WTC11 (cell line): ENCODE data around the gene SEH1L. TPM values are rescaled to one million over a fixed set of nuclear protein-coding genes. Genes with fewer than 3 reads are reported as not detected.

Source experiments
- ATAC-seq: fragments of 200-7000 bp; cut with Tn5 transposase; 2 replicates; pipeline ENCODE4 v1.10.0; 2021; ENCODE audit warnings: mild to moderate bottlenecking, moderate library complexity
- CTCF ChIA-PET: fragments of 300-600 bp; sonication (Branson Sonifier 250); formaldehyde crosslinking; loops from one replicate; lab custom pipeline; 2021; ENCODE audit warnings: antibody characterized with exemption; lab: Charles Lee
- POLR2A ChIA-PET: fragments of 350-600 bp; sonication (Branson Sonifier 250); formaldehyde crosslinking; loops from one replicate; lab custom pipeline; 2021; ENCODE audit warnings: antibody characterized with exemption; lab: Charles Lee
- DNase-seq: peaks from one replicate; pipeline ENCODE4 v3.0.0; 2021; ENCODE audit warnings: low spot score
- H3K27ac Mint-ChIP-seq: 2 replicates; pipeline ENCODE4 v1.8.0; 2021; ENCODE audit warnings: mixed read lengths
- H3K27me3 Mint-ChIP-seq: 2 replicates; pipeline ENCODE4 v1.8.0; 2021; ENCODE audit warnings: low read depth, mild to moderate bottlenecking, moderate library complexity, mixed read lengths
- H3K36me3 Mint-ChIP-seq: 2 replicates; pipeline ENCODE4 v1.8.0; 2021; ENCODE audit warnings: mixed read lengths
- H3K4me1 Mint-ChIP-seq: 2 replicates; pipeline ENCODE4 v1.8.0; 2022; ENCODE audit warnings: mixed read lengths
- H3K4me3 Mint-ChIP-seq: 2 replicates; pipeline ENCODE4 v1.8.0; 2021; ENCODE audit warnings: mild to moderate bottlenecking, moderate library complexity, mixed read lengths
- H3K9me3 Mint-ChIP-seq: 2 replicates; pipeline ENCODE4 v1.8.0; 2021; ENCODE audit warnings: mixed read lengths
- ATF2 ChIP-seq: sonication (generic); formaldehyde crosslinking; IDR thresholded peaks from 2 replicates; pipeline ENCODE4 v1.8.1; 2022; ENCODE audit warnings: low read depth, missing genetic modification reagents, borderline replicate concordance
- ATF3 ChIP-seq: sonication (generic); formaldehyde crosslinking; conservative IDR thresholded peaks from 2 replicates; pipeline ENCODE4 v1.8.1; 2022; ENCODE audit warnings: mild to moderate bottlenecking, missing genetic modification reagents
- CREB1 ChIP-seq: sonication (generic); formaldehyde crosslinking; IDR thresholded peaks from 2 replicates; pipeline ENCODE4 v1.8.0; 2023; ENCODE audit warnings: mild to moderate bottlenecking, missing genetic modification reagents
- ESRRA ChIP-seq: sonication (generic); formaldehyde crosslinking; IDR thresholded peaks from 2 replicates; pipeline ENCODE4 v1.8.1; 2022; ENCODE audit warnings: mild to moderate bottlenecking, missing genetic modification reagents, borderline replicate concordance
- FOXP1 ChIP-seq: sonication (generic); formaldehyde crosslinking; IDR thresholded peaks from 2 replicates; pipeline ENCODE4 v1.8.0; 2022; ENCODE audit warnings: missing genetic modification reagents, mild to moderate bottlenecking, moderate library complexity, borderline replicate concordance
- GTF2I ChIP-seq: fragments of 250-450 bp; sonication (Bioruptor Pico); conservative IDR thresholded peaks from 2 replicates; pipeline ENCODE4 v1.4.0; 2021; ENCODE audit warnings: mild to moderate bottlenecking
- IRF2 ChIP-seq: sonication (generic); formaldehyde crosslinking; IDR thresholded peaks from 2 replicates; pipeline ENCODE4 v1.8.0; 2022; ENCODE audit warnings: low read depth, missing genetic modification reagents, borderline replicate concordance
- JAZF1 ChIP-seq: fragments of 250-450 bp; sonication (Bioruptor Pico); IDR thresholded peaks from 2 replicates; pipeline ENCODE4 v1.9.0; 2021; ENCODE audit warnings: moderate library complexity, mild to moderate bottlenecking, inconsistent platforms
- JUN ChIP-seq: sonication (generic); formaldehyde crosslinking; IDR thresholded peaks from 2 replicates; pipeline ENCODE4 v1.8.0; 2023; ENCODE audit warnings: mild to moderate bottlenecking, missing genetic modification reagents
- KAT7 ChIP-seq: sonication (generic); formaldehyde crosslinking; IDR thresholded peaks from 2 replicates; pipeline ENCODE4 v1.8.1; 2023; ENCODE audit warnings: missing genetic modification reagents, mild to moderate bottlenecking, borderline replicate concordance
- NR1H2 ChIP-seq: sonication (generic); formaldehyde crosslinking; IDR thresholded peaks from 2 replicates; pipeline ENCODE4 v1.9.0; 2021; ENCODE audit warnings: mild to moderate bottlenecking, moderate library complexity, missing genetic modification reagents
- RORB ChIP-seq: fragments of 250-450 bp; sonication (Bioruptor Pico); IDR thresholded peaks from 2 replicates; pipeline ENCODE4 v1.9.0; 2021; ENCODE audit warnings: mild to moderate bottlenecking
- SMAD3 ChIP-seq: sonication (generic); formaldehyde crosslinking; IDR thresholded peaks from 2 replicates; pipeline ENCODE4 v1.8.0; 2022; ENCODE audit warnings: missing genetic modification reagents, mild to moderate bottlenecking, borderline replicate concordance
- SP1 ChIP-seq: sonication (generic); formaldehyde crosslinking; conservative IDR thresholded peaks from 2 replicates; pipeline ENCODE4 v1.8.1; 2022; ENCODE audit warnings: missing genetic modification reagents
- STAT6 ChIP-seq: sonication (generic); formaldehyde crosslinking; conservative IDR thresholded peaks from 2 replicates; pipeline ENCODE4 v1.8.1; 2023; ENCODE audit warnings: mild to moderate bottlenecking, low read depth, missing genetic modification reagents, moderate library complexity
- TEAD1 ChIP-seq: sonication (generic); formaldehyde crosslinking; IDR thresholded peaks from 2 replicates; pipeline ENCODE4 v1.8.0; 2022; ENCODE audit warnings: mild to moderate bottlenecking, missing genetic modification reagents
- ZNF121 ChIP-seq: sonication (generic); formaldehyde crosslinking; IDR thresholded peaks from 2 replicates; pipeline ENCODE4 v1.8.0; 2023; ENCODE audit warnings: missing genetic modification reagents
- ZNF232 ChIP-seq: sonication (generic); formaldehyde crosslinking; IDR thresholded peaks from 2 replicates; pipeline ENCODE4 v1.8.0; 2022; ENCODE audit warnings: mild to moderate bottlenecking, missing genetic modification reagents
- ZNF317 ChIP-seq: sonication (generic); formaldehyde crosslinking; IDR thresholded peaks from 2 replicates; pipeline ENCODE4 v1.8.1; 2023; ENCODE audit warnings: low read depth, mild to moderate bottlenecking, moderate library complexity, missing genetic modification reagents, borderline replicate concordance
- total RNA-seq: library from RNA; stranded (reverse); gene quantifications from 3 replicates; pipeline ENCODE4 v1.2.3, GENCODE V29; 2021
- TF ChIP-seq, protein P1 (sequence below): fragments of 250-450 bp; sonication (Bioruptor Pico); conservative IDR thresholded peaks from 2 replicates; pipeline ENCODE4 v1.9.0; 2021; ENCODE audit warnings: mild to moderate bottlenecking
- TF ChIP-seq, protein P2 (sequence below): sonication (generic); formaldehyde crosslinking; IDR thresholded peaks from 2 replicates; pipeline ENCODE4 v1.8.1; 2022; ENCODE audit warnings: low read depth, mild to moderate bottlenecking, moderate library complexity, missing genetic modification reagents, borderline replicate concordance
- TF ChIP-seq, protein P3 (sequence below): sonication (generic); formaldehyde crosslinking; IDR thresholded peaks from 2 replicates; pipeline ENCODE4 v1.8.0; 2023; ENCODE audit warnings: missing genetic modification reagents, mild to moderate bottlenecking, borderline replicate concordance
- TF ChIP-seq, protein P4 (sequence below): sonication (generic); formaldehyde crosslinking; IDR thresholded peaks from 2 replicates; pipeline ENCODE4 v1.8.1; 2023; ENCODE audit warnings: mild to moderate bottlenecking, missing genetic modification reagents, moderate library complexity

Gene SEH1L
- total RNA-seq, 1 experiment from 2014 or later = 75.5 TPM

DNA sequence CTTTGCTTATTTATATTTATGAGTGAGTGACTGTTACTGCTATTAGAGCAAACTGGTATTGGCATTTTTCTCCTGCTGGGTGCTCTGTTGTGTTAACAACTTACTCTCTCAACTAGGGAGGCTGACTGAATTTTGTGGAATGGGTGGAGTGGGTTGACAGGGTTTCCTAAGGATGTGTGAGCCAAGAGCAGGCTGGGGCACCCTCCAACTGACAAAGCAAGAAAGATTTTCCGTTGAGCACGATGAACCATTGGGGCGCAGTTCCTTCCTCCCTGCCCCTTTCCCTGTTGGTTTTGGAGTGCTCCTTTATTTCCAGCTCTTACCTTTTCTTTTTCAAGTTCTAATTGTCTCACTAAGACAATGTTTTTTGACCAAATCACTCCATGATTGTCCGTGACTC lies 20.3 kb downstream of the SEH1L start (continued):
- TF ChIP-seq, protein P1, sequence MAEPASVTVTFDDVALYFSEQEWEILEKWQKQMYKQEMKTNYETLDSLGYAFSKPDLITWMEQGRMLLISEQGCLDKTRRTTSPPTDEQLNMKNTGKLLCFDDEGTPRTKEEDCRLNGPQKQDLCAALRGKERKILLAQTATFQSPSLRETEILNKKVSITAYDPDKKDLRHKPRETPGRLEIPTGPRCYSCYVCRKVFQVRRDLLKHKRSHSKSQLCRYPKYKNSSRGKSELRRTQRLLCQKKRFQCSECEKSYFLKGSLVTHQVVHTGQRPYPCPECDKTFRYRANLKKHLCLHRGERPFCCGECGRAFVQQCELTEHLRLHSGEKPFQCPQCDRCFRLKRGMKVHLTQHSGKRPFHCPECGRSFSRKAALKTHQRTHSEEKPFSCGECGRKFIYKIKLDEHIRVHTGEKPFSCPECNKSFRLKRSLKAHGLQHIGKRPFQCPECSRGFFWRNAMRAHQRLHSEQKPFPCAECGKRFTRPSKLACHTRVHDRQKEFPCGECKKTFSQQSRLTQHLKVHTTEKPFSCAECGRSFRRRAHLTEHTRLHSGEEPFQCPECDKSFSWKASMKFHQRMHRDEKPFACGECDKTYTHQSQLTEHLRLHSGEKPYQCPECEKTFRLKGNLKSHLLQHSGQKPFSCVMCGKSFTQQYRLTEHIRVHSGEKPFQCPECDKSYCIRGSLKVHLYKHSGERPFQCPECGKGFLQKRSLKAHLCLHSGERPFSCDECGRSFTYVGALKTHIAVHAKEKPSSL = no peak
- TF ChIP-seq ZNF121 (CRISPR knock-in tag) (no peak), IRF2 (CRISPR knock-in tag) (no peak), GTF2I (CRISPR knock-in tag) (no peak), JUN (CRISPR knock-in tag) (no peak), CREB1 (CRISPR knock-in tag) (no peak), SP1 (CRISPR knock-in tag) (no peak), SMAD3 (CRISPR knock-in tag) (no peak), ATF3 (CRISPR knock-in tag) (no peak), JAZF1 (CRISPR knock-in tag) (no peak)
- TF ChIP-seq, all 79 proteins: peak for 0

DNA sequence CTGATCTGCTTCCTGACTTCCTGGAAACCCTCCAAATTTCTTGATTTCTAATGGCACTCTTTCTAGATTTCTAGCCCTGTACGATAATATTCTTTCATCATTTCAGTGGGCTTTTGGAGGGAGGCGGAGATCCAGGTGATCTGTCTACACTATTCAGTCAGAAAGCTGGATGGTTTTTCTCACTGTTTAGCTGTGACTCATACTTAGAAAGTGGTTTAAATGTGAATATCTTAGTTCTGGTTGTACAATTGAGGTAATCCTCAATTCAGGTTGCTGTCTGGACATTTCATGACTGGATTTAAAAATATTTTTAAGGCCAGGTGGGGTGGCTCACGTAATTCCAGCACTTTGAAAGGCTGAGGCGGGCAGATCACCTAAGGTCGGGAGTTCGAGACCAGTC lies 20.8 kb downstream of the SEH1L start:
- CTCF ChIA-PET = no interaction called here
- Mint-ChIP-seq H3K27me3 (no peaks in the 10 kb centered on the region), H3K36me3 (peaks cover 69% of the 10 kb centered on the region), H3K4me3 (no peak overlapping the region), H3K4me1 (no peaks in the 10 kb centered on the region), H3K27ac (no peak overlapping the region), H3K9me3 (no peaks in the 10 kb centered on the region)
- DNase-seq (no peak), ATAC-seq (no peak)
- POLR2A ChIA-PET = no interaction called here
- TF ChIP-seq KAT7 (CRISPR knock-in tag) (no peak), NR1H2 (CRISPR knock-in tag) (no peak), ESRRA (CRISPR knock-in tag) (no peak), JUN (CRISPR knock-in tag) (no peak), TEAD1 (CRISPR knock-in tag) (no peak), CREB1 (CRISPR knock-in tag) (no peak), ZNF317 (CRISPR knock-in tag) (no peak), ATF3 (CRISPR knock-in tag) (no peak), STAT6 (no peak), IRF2 (CRISPR knock-in tag) (no peak), ATF2 (CRISPR knock-in tag) (no peak), FOXP1 (CRISPR knock-in tag) (no peak), RORB (CRISPR knock-in tag) (no peak), ZNF232 (CRISPR knock-in tag) (no peak)
- TF ChIP-seq, protein P2, sequence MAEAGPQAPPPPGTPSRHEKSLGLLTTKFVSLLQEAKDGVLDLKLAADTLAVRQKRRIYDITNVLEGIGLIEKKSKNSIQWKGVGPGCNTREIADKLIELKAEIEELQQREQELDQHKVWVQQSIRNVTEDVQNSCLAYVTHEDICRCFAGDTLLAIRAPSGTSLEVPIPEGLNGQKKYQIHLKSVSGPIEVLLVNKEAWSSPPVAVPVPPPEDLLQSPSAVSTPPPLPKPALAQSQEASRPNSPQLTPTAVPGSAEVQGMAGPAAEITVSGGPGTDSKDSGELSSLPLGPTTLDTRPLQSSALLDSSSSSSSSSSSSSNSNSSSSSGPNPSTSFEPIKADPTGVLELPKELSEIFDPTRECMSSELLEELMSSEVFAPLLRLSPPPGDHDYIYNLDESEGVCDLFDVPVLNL = no peak
- TF ChIP-seq, protein P3, sequence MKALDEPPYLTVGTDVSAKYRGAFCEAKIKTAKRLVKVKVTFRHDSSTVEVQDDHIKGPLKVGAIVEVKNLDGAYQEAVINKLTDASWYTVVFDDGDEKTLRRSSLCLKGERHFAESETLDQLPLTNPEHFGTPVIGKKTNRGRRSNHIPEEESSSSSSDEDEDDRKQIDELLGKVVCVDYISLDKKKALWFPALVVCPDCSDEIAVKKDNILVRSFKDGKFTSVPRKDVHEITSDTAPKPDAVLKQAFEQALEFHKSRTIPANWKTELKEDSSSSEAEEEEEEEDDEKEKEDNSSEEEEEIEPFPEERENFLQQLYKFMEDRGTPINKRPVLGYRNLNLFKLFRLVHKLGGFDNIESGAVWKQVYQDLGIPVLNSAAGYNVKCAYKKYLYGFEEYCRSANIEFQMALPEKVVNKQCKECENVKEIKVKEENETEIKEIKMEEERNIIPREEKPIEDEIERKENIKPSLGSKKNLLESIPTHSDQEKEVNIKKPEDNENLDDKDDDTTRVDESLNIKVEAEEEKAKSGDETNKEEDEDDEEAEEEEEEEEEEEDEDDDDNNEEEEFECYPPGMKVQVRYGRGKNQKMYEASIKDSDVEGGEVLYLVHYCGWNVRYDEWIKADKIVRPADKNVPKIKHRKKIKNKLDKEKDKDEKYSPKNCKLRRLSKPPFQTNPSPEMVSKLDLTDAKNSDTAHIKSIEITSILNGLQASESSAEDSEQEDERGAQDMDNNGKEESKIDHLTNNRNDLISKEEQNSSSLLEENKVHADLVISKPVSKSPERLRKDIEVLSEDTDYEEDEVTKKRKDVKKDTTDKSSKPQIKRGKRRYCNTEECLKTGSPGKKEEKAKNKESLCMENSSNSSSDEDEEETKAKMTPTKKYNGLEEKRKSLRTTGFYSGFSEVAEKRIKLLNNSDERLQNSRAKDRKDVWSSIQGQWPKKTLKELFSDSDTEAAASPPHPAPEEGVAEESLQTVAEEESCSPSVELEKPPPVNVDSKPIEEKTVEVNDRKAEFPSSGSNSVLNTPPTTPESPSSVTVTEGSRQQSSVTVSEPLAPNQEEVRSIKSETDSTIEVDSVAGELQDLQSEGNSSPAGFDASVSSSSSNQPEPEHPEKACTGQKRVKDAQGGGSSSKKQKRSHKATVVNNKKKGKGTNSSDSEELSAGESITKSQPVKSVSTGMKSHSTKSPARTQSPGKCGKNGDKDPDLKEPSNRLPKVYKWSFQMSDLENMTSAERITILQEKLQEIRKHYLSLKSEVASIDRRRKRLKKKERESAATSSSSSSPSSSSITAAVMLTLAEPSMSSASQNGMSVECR (CRISPR knock-in tag) = no peak
- TF ChIP-seq, protein P4, sequence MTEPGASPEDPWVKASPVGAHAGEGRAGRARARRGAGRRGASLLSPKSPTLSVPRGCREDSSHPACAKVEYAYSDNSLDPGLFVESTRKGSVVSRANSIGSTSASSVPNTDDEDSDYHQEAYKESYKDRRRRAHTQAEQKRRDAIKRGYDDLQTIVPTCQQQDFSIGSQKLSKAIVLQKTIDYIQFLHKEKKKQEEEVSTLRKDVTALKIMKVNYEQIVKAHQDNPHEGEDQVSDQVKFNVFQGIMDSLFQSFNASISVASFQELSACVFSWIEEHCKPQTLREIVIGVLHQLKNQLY (CRISPR knock-in tag) = no peak
